Activated CD8-positive, alpha-beta memory T cell treated with anti-CD3 and anti-CD28 coated beads for 48 hours (primary cell): Measurements from ENCODE around the gene MGLL.

Experiments used
- DNase-seq, 3 experiments: peaks; one replicate each; pipeline ENCODE4 v3.0.0-alpha.2; 2020; ENCODE audit warnings: low read depth in 2 of 3, low spot score in 2 of 3

MGLL gene

GRCh38 chr3:127774647-127775046 is 47.7 kb downstream of the MGLL start:
- DNase-seq, result no peak

- no peak for DNase-seq
These were observed 48.4 kb downstream of the MGLL start for GRCh38 chr3:127773752-127774395.

GRCh38 chr3:127772827-127773751 is 49.2 kb downstream of the MGLL start:
- DNase-seq, result no peak

- DNase-seq, result no peak
These were observed 50.0 kb downstream of the MGLL start for GRCh38 chr3:127772273-127772672.

- DNase-seq, result no peak
These were observed 50.6 kb downstream of the MGLL start for GRCh38 chr3:127771746-127772145.

GRCh38 chr3:127770671-127771355 is 51.5 kb downstream of the MGLL start:
- no peak for DNase-seq

- no peak for DNase-seq
These were observed 52.8 kb downstream of the MGLL start for GRCh38 chr3:127769284-127770081.

GRCh38 chr3:127768346-127769008 is 53.8 kb downstream of the MGLL start:
- DNase-seq, result no peak

- DNase-seq, result no peak
These were observed 55.2 kb downstream of the MGLL start for GRCh38 chr3:127767126-127767525.

GRCh38 chr3:127765735-127766134 is 56.6 kb downstream of the MGLL start:
- no peak for DNase-seq

GRCh38 chr3:127764841-127765362 is 57.4 kb downstream of the MGLL start:
- no peak for DNase-seq

GRCh38 chr3:127764301-127764700 is 58.0 kb downstream of the MGLL start:
- no peak for DNase-seq

- no peak for DNase-seq
These were observed 58.5 kb downstream of the MGLL start for GRCh38 chr3:127763816-127764215.

GRCh38 chr3:127763337-127763736 is 59.0 kb downstream of the MGLL start:
- no peak for DNase-seq

GRCh38 chr3:127762787-127763105 is 59.6 kb downstream of the MGLL start:
- DNase-seq, result no peak

- DNase-seq, result no peak
These were observed 60.1 kb downstream of the MGLL start for GRCh38 chr3:127762077-127762786.

- DNase-seq, result no peak
These were observed 60.9 kb downstream of the MGLL start for GRCh38 chr3:127761441-127761801.

GRCh38 chr3:127760791-127761440 is 61.4 kb downstream of the MGLL start:
- no peak for DNase-seq

GRCh38 chr3:127760361-127760760 is 62.0 kb downstream of the MGLL start:
- no peak for DNase-seq
